Skeletal muscle satellite cell (primary cell): Measurements from ENCODE around the gene MIS18A.
"Not testable (repeated sequence)": the region's sequence is repeated elsewhere in the genome, so short reads cannot be mapped to it uniquely, and the experiment has no call there.

Experiments
- H3K27me3 ChIP-seq: 2 replicates; pipeline ENCODE4 v1.7.0; 2013; ENCODE audit warnings: low read length; ENCODE audit not compliant: control insufficient read depth, insufficient read depth
- H3K36me3 ChIP-seq: 2 replicates; pipeline ENCODE4 v1.7.0; 2013; ENCODE audit warnings: mild to moderate bottlenecking, control low read depth, low read length; ENCODE audit not compliant: insufficient read depth
- H3K4me1 ChIP-seq: 2 replicates; pipeline ENCODE4 v1.7.0; 2013; ENCODE audit warnings: low read length; ENCODE audit not compliant: control insufficient read depth, insufficient read depth
- H3K4me2 ChIP-seq: 2 replicates; pipeline ENCODE4 v1.7.0; 2013; ENCODE audit warnings: mild to moderate bottlenecking, low read length
- H3K4me3 ChIP-seq: 2 replicates; pipeline ENCODE4 v1.7.0; 2013; ENCODE audit warnings: low read length
- H3K9ac ChIP-seq: 2 replicates; pipeline ENCODE4 v1.7.0; 2013; ENCODE audit warnings: mild to moderate bottlenecking, low read depth, low read length, moderate library complexity
- H3K9me3 ChIP-seq: replicated peaks from 2 replicates; pipeline ENCODE4 v1.7.0; 2013; ENCODE audit warnings: mild to moderate bottlenecking, control low read depth, low read length

Gene MIS18A

GRCh38 chr21:32315511-32316281 is 36.8 kb upstream of the MIS18A start:
- peaks cover 77% of the 10 kb centered on the region for H3K36me3 ChIP-seq
- peaks cover 6% of the 10 kb centered on the region for H3K4me1 ChIP-seq
- no peak overlapping the region for H3K4me3 ChIP-seq
- no peak overlapping the region for H3K9ac ChIP-seq
- no peaks in the 10 kb centered on the region for H3K27me3 ChIP-seq
- no peak overlapping the region for H3K4me2 ChIP-seq
- no peaks in the 10 kb centered on the region for H3K9me3 ChIP-seq

- Histone ChIP-seq H3K36me3 (peaks cover 68% of the 10 kb centered on the region), H3K4me2 (no peak overlapping the region), H3K4me1 (peaks cover 6% of the 10 kb centered on the region), H3K4me3 (no peak overlapping the region), H3K9ac (no peak overlapping the region), H3K27me3 (no peaks in the 10 kb centered on the region), H3K9me3 (no peaks in the 10 kb centered on the region)
Measured at GRCh38 chr21:32314806-32315205, 36.0 kb upstream of the MIS18A start.

- no peaks in the 10 kb centered on the region for H3K9me3 ChIP-seq
- no peak overlapping the region for H3K4me2 ChIP-seq
- H3K9ac ChIP-seq: no peak overlapping the region
- peaks cover 57% of the 10 kb centered on the region for H3K36me3 ChIP-seq
- H3K4me1 ChIP-seq: peaks cover 6% of the 10 kb centered on the region
- H3K4me3 ChIP-seq: no peak overlapping the region
- H3K27me3 ChIP-seq: no peaks in the 10 kb centered on the region
Measured at GRCh38 chr21:32312976-32313375, 34.1 kb upstream of the MIS18A start.

- Histone ChIP-seq H3K36me3 (peaks cover 50% of the 10 kb centered on the region), H3K9me3 (no peaks in the 10 kb centered on the region), H3K4me3 (no peak overlapping the region), H3K27me3 (no peaks in the 10 kb centered on the region), H3K9ac (no peak overlapping the region), H3K4me1 (peaks cover 6% of the 10 kb centered on the region), H3K4me2 (no peak overlapping the region)
Measured at GRCh38 chr21:32312326-32312725, 33.5 kb upstream of the MIS18A start.

GRCh38 chr21:32311621-32312020 is 32.8 kb upstream of the MIS18A start:
- no peak overlapping the region for H3K9ac ChIP-seq
- no peaks in the 10 kb centered on the region for H3K9me3 ChIP-seq
- H3K36me3 ChIP-seq: peaks cover 47% of the 10 kb centered on the region
- H3K4me1 ChIP-seq: peaks cover 6% of the 10 kb centered on the region
- no peak overlapping the region for H3K4me2 ChIP-seq
- H3K27me3 ChIP-seq: no peaks in the 10 kb centered on the region
- no peak overlapping the region for H3K4me3 ChIP-seq

GRCh38 chr21:32310976-32311375 is 32.1 kb upstream of the MIS18A start:
- H3K4me3 ChIP-seq, H3K9me3 ChIP-seq, H3K4me1 ChIP-seq, H3K27me3 ChIP-seq, H3K9ac ChIP-seq, H3K4me2 ChIP-seq: not testable (repeated sequence)
- peaks cover 46% of the 10 kb centered on the region for H3K36me3 ChIP-seq

GRCh38 chr21:32309906-32310460 is 31.1 kb upstream of the MIS18A start:
- H3K36me3 ChIP-seq: peaks cover 47% of the 10 kb centered on the region
- H3K9ac ChIP-seq: no peak overlapping the region
- H3K4me2 ChIP-seq: no peak overlapping the region
- H3K4me1 ChIP-seq: no peaks in the 10 kb centered on the region
- no peak overlapping the region for H3K4me3 ChIP-seq
- H3K9me3 ChIP-seq: no peaks in the 10 kb centered on the region
- no peaks in the 10 kb centered on the region for H3K27me3 ChIP-seq

- H3K9ac ChIP-seq: no peak overlapping the region
- H3K27me3 ChIP-seq: no peaks in the 10 kb centered on the region
- H3K9me3 ChIP-seq: no peaks in the 10 kb centered on the region
- peaks cover 36% of the 10 kb centered on the region for H3K36me3 ChIP-seq
- H3K4me1 ChIP-seq: no peaks in the 10 kb centered on the region
- H3K4me3 ChIP-seq: no peak overlapping the region
- no peak overlapping the region for H3K4me2 ChIP-seq
Measured at GRCh38 chr21:32308696-32309095, 29.8 kb upstream of the MIS18A start.

GRCh38 chr21:32307706-32308105 is 28.9 kb upstream of the MIS18A start:
- no peak overlapping the region for H3K9ac ChIP-seq
- no peaks in the 10 kb centered on the region for H3K4me1 ChIP-seq
- no peak overlapping the region for H3K4me2 ChIP-seq
- no peaks in the 10 kb centered on the region for H3K27me3 ChIP-seq
- no peaks in the 10 kb centered on the region for H3K9me3 ChIP-seq
- no peak overlapping the region for H3K4me3 ChIP-seq
- peaks cover 31% of the 10 kb centered on the region for H3K36me3 ChIP-seq

- no peak overlapping the region for H3K4me2 ChIP-seq
- H3K4me3 ChIP-seq: no peak overlapping the region
- H3K9me3 ChIP-seq: no peaks in the 10 kb centered on the region
- H3K4me1 ChIP-seq: no peaks in the 10 kb centered on the region
- H3K9ac ChIP-seq: no peak overlapping the region
- no peaks in the 10 kb centered on the region for H3K27me3 ChIP-seq
- H3K36me3 ChIP-seq: peaks cover 27% of the 10 kb centered on the region
Measured at GRCh38 chr21:32306021-32306780, 27.4 kb upstream of the MIS18A start.

GRCh38 chr21:32304998-32305397 is 26.1 kb upstream of the MIS18A start:
- Histone ChIP-seq H3K9ac (no peak overlapping the region), H3K27me3 (no peaks in the 10 kb centered on the region), H3K4me1 (no peaks in the 10 kb centered on the region), H3K9me3 (no peaks in the 10 kb centered on the region), H3K4me2 (no peak overlapping the region), H3K4me3 (no peak overlapping the region), H3K36me3 (peaks cover 37% of the 10 kb centered on the region)
